HFFc6 (cell line): ENCODE measurements around the gene SLC22A23. TPM values are rescaled to one million over a fixed set of nuclear protein-coding genes. Genes with fewer than 3 reads are reported as not detected.

Experiments used
- DNase-seq: peaks from one replicate; pipeline ENCODE4 v3.0.0-alpha.2; 2018
- H3K27ac Mint-ChIP-seq: 2 replicates; pipeline ENCODE4 v1.8.0; 2020; ENCODE audit warnings: mild to moderate bottlenecking, mixed read lengths
- H3K27me3 Mint-ChIP-seq: 2 replicates; pipeline ENCODE4 v1.8.0; 2021; ENCODE audit warnings: mild to moderate bottlenecking, moderate library complexity, mixed read lengths; ENCODE audit not compliant: insufficient read depth
- H3K36me3 Mint-ChIP-seq: 2 replicates; pipeline ENCODE4 v1.8.0; 2021; ENCODE audit warnings: low read depth, mixed read lengths
- H3K4me1 Mint-ChIP-seq: 2 replicates; pipeline ENCODE4 v1.8.0; 2020; ENCODE audit warnings: low read depth, mixed read lengths
- H3K4me3 Mint-ChIP-seq: 2 replicates; pipeline ENCODE4 v1.8.0; 2020; ENCODE audit warnings: mild to moderate bottlenecking, moderate library complexity, mixed read lengths
- H3K9me3 Mint-ChIP-seq: 2 replicates; pipeline ENCODE4 v1.8.0; 2020; ENCODE audit warnings: mild to moderate bottlenecking, mixed read lengths
- CTCF ChIP-seq: fragments of 200-600 bp; sonication (generic); IDR thresholded peaks from 2 replicates; pipeline ENCODE4 v1.5.0; 2021; ENCODE audit warnings: antibody characterized with exemption, mild to moderate bottlenecking
- total RNA-seq, 6 experiments: library from RNA; stranded (reverse); fragmentation: NEBNext Ultra II Directional; extraction: Animal tissue kit (Norgen Biotek cat#: 25700); gene quantifications; 2 replicates in 1 of 6; 3 replicates in 5 of 6; pipeline ENCODE4 v1.2.3, GENCODE V29; 2021

The SLC22A23 gene
- total RNA-seq, 6 experiments from 2014 or later, result 0.10 to 0.55 (median 0.21) TPM

DNA sequence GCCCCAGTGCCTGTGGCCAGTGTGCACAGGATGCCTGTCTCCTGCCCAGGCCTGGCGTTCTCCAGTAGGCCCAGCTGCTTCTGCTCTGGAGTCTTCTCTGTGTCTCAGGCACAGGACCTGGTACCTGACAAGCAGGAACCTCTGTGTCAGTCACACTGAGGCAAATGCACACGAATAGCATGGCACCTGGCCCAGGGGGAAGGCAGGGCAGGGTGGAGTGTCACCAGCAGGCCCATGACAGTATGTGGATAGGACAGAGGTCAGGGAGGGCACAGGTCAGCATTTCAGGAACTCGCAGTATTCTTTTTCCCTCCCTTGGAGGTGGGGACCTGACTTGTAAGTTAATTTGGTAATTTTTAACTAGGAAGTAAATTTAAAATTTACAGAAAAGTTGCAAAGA, 192.5 kb downstream of the SLC22A23 start:
- no peak overlapping the region for H3K27ac Mint-ChIP-seq
- TF ChIP-seq CTCF, result no peak
- peaks cover 10% of the 10 kb centered on the region; the same call in 1 of the 2 replicates for H3K36me3 Mint-ChIP-seq
- DNase-seq, result no peak
- no peaks in the 10 kb centered on the region for H3K9me3 Mint-ChIP-seq
- peaks cover 31% of the 10 kb centered on the region for H3K4me1 Mint-ChIP-seq
- no peaks in the 10 kb centered on the region; the same call in 1 of the 2 replicates for H3K27me3 Mint-ChIP-seq
- H3K4me3 Mint-ChIP-seq, result no peak overlapping the region

- no peak overlapping the region for H3K27ac Mint-ChIP-seq
- no peak overlapping the region for H3K4me3 Mint-ChIP-seq
- peaks cover 31% of the 10 kb centered on the region for H3K4me1 Mint-ChIP-seq
- no peak for TF ChIP-seq CTCF
- no peaks in the 10 kb centered on the region; the same call in 1 of the 2 replicates for H3K27me3 Mint-ChIP-seq
- DNase-seq, result no peak
- H3K9me3 Mint-ChIP-seq, result no peaks in the 10 kb centered on the region
- H3K36me3 Mint-ChIP-seq, result peaks cover 12% of the 10 kb centered on the region; the same call in 1 of the 2 replicates
Measured at GRCh38 chr6:3263096-3263495, 193.8 kb downstream of the SLC22A23 start.

DNA sequence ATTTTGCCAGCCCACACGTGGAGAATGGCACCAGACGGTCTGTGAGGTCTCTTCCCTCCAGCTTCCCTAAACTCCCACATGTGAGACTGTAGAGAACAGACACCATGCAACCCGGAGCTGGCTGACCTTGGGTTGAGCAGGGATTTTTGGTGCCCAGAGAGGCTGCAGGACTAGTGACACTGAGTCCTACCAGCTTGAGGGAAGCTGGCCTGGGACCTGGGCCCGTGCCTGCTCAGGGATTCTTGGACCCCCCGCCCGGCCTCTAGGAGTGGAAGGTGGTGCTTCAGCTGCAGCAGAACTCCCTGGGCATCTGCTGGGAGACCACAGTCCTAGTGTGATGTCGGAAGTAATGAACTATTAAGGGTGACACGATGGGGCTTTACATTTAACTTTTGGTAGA, 194.9 kb downstream of the SLC22A23 start:
- TF ChIP-seq CTCF, result no peak
- no peaks in the 10 kb centered on the region for H3K9me3 Mint-ChIP-seq
- H3K4me3 Mint-ChIP-seq, result no peak overlapping the region
- no peak overlapping the region for H3K27ac Mint-ChIP-seq
- peaks cover 31% of the 10 kb centered on the region for H3K4me1 Mint-ChIP-seq
- peaks cover 2% of the 10 kb centered on the region for H3K27me3 Mint-ChIP-seq
- no peak for DNase-seq
- peaks cover 12% of the 10 kb centered on the region; the same call in 1 of the 2 replicates for H3K36me3 Mint-ChIP-seq

DNA sequence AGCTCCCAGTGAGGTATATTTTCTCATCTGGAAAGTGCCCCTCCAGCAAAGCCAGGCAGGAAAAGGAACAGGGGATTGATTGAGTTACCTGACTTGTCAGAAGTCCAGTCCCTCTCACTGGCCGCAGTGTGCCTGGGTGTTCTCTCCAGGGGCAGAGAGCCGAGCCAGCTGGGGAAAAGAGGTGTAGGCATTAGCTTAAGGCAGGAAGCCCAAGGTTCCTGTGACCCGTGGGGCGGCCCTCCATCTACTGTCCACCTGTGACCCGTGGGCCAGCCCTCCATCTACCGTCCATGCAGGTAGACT, 195.4 kb downstream of the SLC22A23 start:
- H3K4me3 Mint-ChIP-seq, result peak overlapping the region; percentile 96; the same call in 1 of the 2 replicates
- no peak for TF ChIP-seq CTCF
- peaks cover 11% of the 10 kb centered on the region; the same call in 1 of the 2 replicates for H3K36me3 Mint-ChIP-seq
- no peak for DNase-seq
- peaks cover 31% of the 10 kb centered on the region for H3K4me1 Mint-ChIP-seq
- no peaks in the 10 kb centered on the region for H3K9me3 Mint-ChIP-seq
- 0 out of 2 replicates have a peak overlapping the region, but pooled peaks have one; percentile 42 for H3K27ac Mint-ChIP-seq
- peaks cover 6% of the 10 kb centered on the region for H3K27me3 Mint-ChIP-seq

DNA sequence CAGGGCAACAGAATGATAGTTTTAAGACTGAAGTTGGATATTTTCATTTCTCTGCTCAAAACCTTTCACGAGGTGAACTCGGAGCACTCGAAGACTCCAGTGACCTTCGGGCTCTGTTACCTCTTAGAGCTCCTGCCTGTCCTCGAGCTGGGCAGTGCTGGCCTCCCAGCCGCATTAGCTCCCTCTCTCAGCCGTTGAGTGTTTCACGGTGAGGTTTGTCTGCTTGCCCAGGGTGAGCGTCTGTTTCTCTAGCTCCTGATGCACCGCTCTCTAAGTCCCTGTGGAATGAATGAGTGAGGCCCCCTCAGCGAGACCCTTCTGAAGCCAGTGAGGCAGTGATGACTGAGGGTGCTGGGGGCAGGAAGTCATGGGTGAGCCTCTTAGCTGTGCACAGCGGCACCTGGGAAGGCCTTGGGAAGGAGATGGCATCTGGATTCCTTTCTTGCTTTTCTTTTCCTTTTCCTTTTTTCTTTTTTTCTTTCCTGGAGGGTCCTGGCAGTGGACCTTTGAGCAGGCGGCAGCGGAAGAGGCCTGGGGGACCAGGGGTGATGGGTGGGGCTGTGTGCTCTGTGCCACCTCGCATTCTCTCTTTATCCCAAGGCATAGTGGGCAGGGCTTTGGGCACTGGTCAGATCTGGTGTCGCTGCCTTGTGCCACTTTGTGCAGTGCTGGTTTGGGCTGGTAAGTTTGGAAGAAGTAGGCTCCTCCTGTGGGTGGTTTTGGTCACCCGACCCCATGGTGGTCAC, 195.9 kb downstream of the SLC22A23 start:
- Mint-ChIP-seq H3K27ac (peak overlapping the region; percentile 42), H3K4me1 (peaks cover 31% of the 10 kb centered on the region), H3K4me3 (peak overlapping the region; percentile 96), H3K36me3 (peaks cover 9% of the 10 kb centered on the region; the same call in 1 of the 2 replicates), H3K9me3 (no peaks in the 10 kb centered on the region), H3K27me3 (peaks cover 9% of the 10 kb centered on the region)
- no peak for DNase-seq
- TF ChIP-seq CTCF, result no peak
